ENCODE data around the gene MAGEE1.

The MAGEE1 gene

GRCh38 chrX:76427560-76428242, at the start of gene MAGEE1:
Gene MAGEE1 (plus strand): TSS chrX:76427710. CDS start chrX:76427931, 221 bp downstream.
- peak; percentile 37 to 53 for DNase-seq

GRCh38 chrX:76398970-76399369, 28.5 kb upstream of the MAGEE1 start:
- no peak for DNase-seq

GRCh38 chrX:76407795-76408194, 19.7 kb upstream of the MAGEE1 start:
- DNase-seq: no peak

- no peak for DNase-seq
Observed at GRCh38 chrX:76420237-76420636, 7.3 kb upstream of the MAGEE1 start.

GRCh38 chrX:76428243-76429130, 977 bp downstream of the MAGEE1 start:
- no peak for DNase-seq

- no peak for DNase-seq
Observed at GRCh38 chrX:76433219-76433618, 5.7 kb downstream of the MAGEE1 start.

- no peak for DNase-seq
Observed at GRCh38 chrX:76434103-76434741, 6.7 kb downstream of the MAGEE1 start.

GRCh38 chrX:76439188-76439587, 11.7 kb downstream of the MAGEE1 start:
- DNase-seq: no peak

GRCh38 chrX:76453737-76454406, 26.4 kb downstream of the MAGEE1 start:
- DNase-seq: no peak

- peak in 1 of 2 donors; percentile 14 for DNase-seq
Observed at GRCh38 chrX:76454456-76454927, 27.0 kb downstream of the MAGEE1 start.

- DNase-seq: no peak
Observed at GRCh38 chrX:76477353-76477752, 49.8 kb downstream of the MAGEE1 start.
